HG02885 (cell line): Measurements from ENCODE around the gene ADARB1.

Source experiments
- ATAC-seq: cut with Tn5 transposase; IDR thresholded peaks from one replicate; pipeline ENCODE4 v1.9.1; 2021; ENCODE audit warnings: mild to moderate bottlenecking; ENCODE audit not compliant: unreplicated experiment, poor library complexity

Gene ADARB1

GRCh38 chr21:45182958-45183357 lies 108.6 kb downstream of the ADARB1 start:
- no peak for ATAC-seq

GRCh38 chr21:45183852-45184251 lies 109.5 kb downstream of the ADARB1 start:
- no peak for ATAC-seq

DNA sequence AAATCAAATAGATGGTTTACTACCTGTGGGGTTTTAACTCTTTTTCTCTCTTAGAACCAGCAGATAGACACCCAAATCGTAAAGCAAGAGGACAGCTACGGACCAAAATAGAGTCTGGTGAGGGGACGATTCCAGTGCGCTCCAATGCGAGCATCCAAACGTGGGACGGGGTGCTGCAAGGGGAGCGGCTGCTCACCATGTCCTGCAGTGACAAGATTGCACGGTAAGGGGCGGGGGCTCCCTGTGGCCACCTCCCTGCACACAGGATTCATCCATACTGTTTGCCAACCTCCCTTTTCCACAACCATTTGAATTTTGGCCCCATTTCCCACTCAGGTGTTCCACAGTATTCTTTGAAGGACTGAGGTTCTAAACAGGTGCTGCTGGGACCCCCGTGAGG lies 110.5 kb downstream of the ADARB1 start:
- no peak for ATAC-seq

DNA sequence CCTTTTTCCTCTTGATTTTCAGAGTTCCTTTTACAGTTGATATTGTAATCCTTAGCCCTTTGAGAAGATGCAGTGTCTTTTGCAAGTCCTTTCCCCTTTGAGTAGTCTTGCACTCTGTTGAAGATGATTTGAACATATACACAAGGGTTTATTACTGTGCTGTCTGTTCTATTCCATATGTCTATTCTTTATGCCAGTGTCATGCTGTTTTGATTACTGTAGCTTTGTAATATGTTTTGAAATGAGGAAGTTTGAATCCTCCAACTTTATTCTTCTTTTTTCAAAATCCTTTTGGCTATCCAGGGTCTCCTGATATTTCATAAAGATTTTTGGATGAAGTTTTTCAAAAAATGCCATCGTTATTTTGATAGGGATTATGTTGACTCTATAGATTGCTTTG lies 112.3 kb downstream of the ADARB1 start:
- no peak for ATAC-seq

DNA sequence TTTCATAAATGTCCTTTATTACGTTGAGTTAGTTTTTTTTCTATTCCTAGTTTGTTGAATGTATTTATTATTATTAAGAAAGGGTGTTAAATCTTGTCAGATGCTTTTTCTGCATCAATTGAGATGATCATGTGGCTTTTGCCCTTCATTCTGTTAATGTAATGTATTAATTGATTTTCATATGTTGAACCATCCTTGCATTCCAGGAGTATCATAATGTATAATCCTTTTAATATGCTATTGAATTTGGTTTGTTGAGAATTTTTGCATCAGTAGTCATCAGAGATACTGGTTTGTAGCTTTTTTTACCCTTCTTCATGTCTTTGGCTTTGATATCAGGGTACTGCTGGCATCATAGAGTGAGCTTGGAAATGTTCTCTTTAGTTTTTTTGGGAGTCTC lies 113.3 kb downstream of the ADARB1 start:
- no peak for ATAC-seq

- ATAC-seq: no peak
Observed at GRCh38 chr21:45190013-45190412, 115.6 kb downstream of the ADARB1 start.

- no peak for ATAC-seq
Observed at GRCh38 chr21:45192332-45192731, 118.0 kb downstream of the ADARB1 start.

- no peak for ATAC-seq
Observed at GRCh38 chr21:45196620-45197019, 122.2 kb downstream of the ADARB1 start.

GRCh38 chr21:45199201-45199600 lies 124.8 kb downstream of the ADARB1 start:
- ATAC-seq: no peak

DNA sequence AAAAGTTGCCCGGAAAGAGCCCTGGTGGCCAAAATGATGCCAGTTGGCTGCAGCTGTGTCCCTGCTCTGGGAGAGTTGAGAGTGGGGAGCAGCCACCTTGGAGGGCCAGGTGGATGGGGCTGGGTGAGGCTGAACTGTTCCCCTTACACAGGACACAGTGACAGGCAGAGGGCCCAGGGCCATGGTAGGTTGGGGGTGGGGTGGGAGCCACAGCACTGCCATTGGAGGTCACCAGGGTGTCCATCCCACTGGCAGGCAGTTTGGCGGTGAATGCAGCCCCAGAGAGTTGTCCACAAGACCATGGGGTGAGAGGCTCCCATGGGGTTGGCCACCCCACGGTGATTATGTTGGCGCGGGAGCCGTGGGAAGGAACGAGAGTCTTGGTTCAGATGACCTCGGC lies 125.7 kb downstream of the ADARB1 start:
- no peak for ATAC-seq

GRCh38 chr21:45200581-45201296 lies 126.4 kb downstream of the ADARB1 start:
- ATAC-seq: no peak

DNA sequence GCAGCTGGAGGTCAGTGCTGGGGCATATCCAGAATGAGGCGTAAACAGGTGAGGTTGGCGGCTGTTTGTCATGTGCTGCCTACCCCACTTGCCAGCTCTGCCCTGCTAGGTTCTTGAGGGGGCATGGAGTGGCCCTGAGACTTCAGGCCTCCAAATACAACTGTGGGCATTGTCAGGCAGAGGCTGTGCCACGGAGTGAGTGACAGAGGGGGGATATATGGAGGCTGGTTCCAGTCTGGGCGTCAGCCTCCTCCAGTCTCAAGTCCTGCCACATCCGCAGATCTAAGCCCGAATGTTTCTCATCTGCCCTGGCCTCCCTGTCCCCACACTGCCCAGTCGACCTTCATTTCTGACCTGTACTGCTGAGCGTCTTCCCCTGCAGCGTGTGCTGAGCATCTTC lies 128.0 kb downstream of the ADARB1 start:
- ATAC-seq: no peak

DNA sequence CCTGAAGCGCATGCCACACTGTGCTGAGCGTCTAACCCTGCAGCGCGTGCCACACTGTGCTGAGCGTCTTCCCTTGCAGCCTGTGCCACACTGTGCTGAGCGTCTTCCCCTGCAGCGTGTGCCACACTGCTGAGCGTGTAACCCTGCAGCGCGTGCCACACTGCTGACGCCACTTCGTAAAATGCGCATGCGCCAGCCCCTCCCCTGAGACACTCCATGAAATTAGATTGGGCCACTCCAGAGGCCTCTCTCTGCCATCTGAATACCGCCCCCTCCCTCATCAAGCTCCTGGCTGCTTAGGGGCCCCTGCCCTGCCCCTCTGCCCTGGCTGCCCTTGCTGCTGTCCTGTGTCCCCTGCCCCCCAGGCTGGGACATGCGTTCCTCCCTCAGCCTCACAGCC lies 128.5 kb downstream of the ADARB1 start:
- no peak for ATAC-seq

DNA sequence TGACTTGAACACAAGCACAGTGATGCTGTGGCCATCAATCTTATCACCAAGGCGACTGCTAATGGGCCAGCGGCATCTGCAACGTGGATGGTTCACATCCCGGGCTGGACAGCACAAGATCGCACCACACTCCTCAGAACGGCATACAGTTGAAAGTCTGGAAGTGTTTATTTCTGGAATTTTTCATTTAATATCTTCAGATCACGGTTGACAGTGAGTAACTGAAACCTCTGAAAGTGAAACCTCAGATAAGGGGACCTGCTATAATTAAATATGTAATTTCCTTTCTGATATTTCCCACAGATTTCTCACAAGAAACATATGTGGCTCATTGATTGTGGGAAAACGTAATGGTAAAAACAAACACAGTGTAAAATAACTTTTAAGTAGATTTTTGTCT lies 129.6 kb downstream of the ADARB1 start:
- no peak for ATAC-seq

DNA sequence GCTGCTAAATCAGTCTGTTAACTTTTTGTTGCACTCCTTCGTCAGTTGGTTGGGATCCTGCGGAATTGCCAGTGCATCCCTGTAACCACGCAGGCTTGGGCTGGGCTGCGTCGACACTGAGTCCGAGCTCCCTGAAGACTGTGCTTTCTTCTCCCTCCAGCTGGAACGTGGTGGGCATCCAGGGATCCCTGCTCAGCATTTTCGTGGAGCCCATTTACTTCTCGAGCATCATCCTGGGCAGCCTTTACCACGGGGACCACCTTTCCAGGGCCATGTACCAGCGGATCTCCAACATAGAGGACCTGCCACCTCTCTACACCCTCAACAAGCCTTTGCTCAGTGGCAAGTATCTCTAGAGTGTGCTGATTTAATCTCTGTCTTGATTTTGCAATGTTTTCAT lies 130.0 kb downstream of the ADARB1 start:
- no peak for ATAC-seq

- ATAC-seq: no peak
Observed at GRCh38 chr21:45207839-45208626, 133.7 kb downstream of the ADARB1 start.

GRCh38 chr21:45208627-45208951 lies 134.2 kb downstream of the ADARB1 start:
- no peak for ATAC-seq

- ATAC-seq: no peak
Observed at GRCh38 chr21:45209046-45209445, 134.7 kb downstream of the ADARB1 start.

- ATAC-seq: no peak
Observed at GRCh38 chr21:45209685-45210284, 135.4 kb downstream of the ADARB1 start.

DNA sequence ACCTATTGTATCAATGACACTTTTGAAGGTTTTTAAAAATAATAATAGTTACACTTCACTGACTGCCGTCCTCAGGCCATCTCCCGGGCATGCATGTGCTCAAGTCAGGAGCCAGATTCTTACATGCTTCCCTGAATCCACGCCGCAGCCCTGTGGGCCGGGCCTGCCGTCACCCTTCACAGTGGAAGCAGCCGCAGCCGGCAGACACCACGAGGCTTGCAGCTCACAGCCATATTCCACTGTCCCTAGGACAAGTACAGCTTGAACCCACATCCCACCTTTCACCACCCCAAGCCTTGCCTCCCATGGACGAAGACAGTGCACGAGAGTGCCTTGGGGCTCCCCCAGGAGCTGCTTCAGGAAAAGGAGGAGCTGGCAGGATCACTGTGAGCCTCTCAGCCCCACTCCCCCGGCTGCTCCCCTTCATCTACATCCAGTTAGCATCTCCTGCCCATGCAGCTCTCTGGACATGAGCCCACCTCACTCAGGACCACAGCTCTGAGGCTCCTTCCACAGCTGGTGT lies 136.1 kb downstream of the ADARB1 start:
- ATAC-seq: no peak

DNA sequence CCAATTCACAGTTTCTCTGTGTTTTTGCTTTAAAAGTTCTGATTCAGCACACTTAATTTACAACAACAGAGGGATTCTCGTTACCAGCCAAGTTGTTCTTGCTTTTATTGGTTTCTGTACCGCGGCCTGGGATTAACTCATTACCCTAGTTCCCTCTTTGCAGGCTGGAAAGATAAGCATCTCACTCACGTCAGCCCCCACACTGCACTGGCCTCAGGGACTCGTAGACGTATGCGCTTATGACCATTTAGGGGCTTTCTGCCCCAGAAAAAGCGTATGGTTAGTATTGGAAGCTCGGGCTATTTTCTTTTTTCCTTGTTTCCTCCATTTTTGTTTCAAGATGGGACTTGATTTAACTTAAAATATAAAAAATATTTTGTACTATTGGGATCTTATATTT lies 137.3 kb downstream of the ADARB1 start:
- ATAC-seq: no peak
